Measurements from ENCODE around the gene OR2AG2. TPM values are rescaled to one million over a fixed set of nuclear protein-coding genes. Genes with fewer than 3 reads are reported as not detected.

The OR2AG2 gene
- total RNA-seq, 3 donors from 2014 or later (not counting 1 experiment from before 2014, with no cell fraction given): not detected

GRCh38 chr11:6794639-6795038, 22.9 kb upstream of the OR2AG2 start:
- H3K27ac Mint-ChIP-seq: no peak overlapping the region
- H3K36me3 Mint-ChIP-seq: no peaks in the 10 kb centered on the region
- Histone ChIP-seq H3K4me3 (ENCODE audit: low read length) (no peak overlapping the region), H3K27me3 (ENCODE audit: control insufficient read depth, insufficient read depth, low read length) (no peaks in the 10 kb centered on the region), H3K4me1 (ENCODE audit: control insufficient read depth, insufficient read depth, low read length) (no peaks in the 10 kb centered on the region), H3K27ac (ENCODE audit: low read length) (no peak overlapping the region), H3K36me3 (ENCODE audit: control insufficient read depth, insufficient read depth, low read length) (no peaks in the 10 kb centered on the region), H3K9me3 (ENCODE audit: control insufficient read depth, insufficient read depth, low read length) (no peaks in the 10 kb centered on the region)
- TF ChIP-seq, protein P1, sequence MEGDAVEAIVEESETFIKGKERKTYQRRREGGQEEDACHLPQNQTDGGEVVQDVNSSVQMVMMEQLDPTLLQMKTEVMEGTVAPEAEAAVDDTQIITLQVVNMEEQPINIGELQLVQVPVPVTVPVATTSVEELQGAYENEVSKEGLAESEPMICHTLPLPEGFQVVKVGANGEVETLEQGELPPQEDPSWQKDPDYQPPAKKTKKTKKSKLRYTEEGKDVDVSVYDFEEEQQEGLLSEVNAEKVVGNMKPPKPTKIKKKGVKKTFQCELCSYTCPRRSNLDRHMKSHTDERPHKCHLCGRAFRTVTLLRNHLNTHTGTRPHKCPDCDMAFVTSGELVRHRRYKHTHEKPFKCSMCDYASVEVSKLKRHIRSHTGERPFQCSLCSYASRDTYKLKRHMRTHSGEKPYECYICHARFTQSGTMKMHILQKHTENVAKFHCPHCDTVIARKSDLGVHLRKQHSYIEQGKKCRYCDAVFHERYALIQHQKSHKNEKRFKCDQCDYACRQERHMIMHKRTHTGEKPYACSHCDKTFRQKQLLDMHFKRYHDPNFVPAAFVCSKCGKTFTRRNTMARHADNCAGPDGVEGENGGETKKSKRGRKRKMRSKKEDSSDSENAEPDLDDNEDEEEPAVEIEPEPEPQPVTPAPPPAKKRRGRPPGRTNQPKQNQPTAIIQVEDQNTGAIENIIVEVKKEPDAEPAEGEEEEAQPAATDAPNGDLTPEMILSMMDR (IDR thresholded peaks at IDR 0.05): no peak
- no peaks in the 10 kb centered on the region for H3K4me1 Mint-ChIP-seq
- ATAC-seq (no peak), DNase-seq (no peak)
- 81% methylated on average over 4 of the region's 4 CpGs for WGBS (ENCODE audit: insufficient coverage)
- no peaks in the 10 kb centered on the region for H3K9me3 Mint-ChIP-seq
- H3K27me3 Mint-ChIP-seq (ENCODE audit: low read depth in 2 of 2): peaks cover 0 to 15% of the 10 kb centered on the region in 2 donors
- H3K4me3 Mint-ChIP-seq: no peak overlapping the region
- intact Hi-C loops (cut with micrococcal nuclease): no loop called here

GRCh38 chr11:6790546-6790945, 18.8 kb upstream of the OR2AG2 start:
- H3K4me1 Mint-ChIP-seq: no peaks in the 10 kb centered on the region
- 87% methylated on average over 2 of the region's 2 CpGs for WGBS (ENCODE audit: insufficient coverage)
- H3K27ac Mint-ChIP-seq: no peak overlapping the region
- Histone ChIP-seq H3K9me3 (ENCODE audit: control insufficient read depth, insufficient read depth, low read length) (no peaks in the 10 kb centered on the region), H3K27me3 (ENCODE audit: control insufficient read depth, insufficient read depth, low read length) (no peaks in the 10 kb centered on the region), H3K36me3 (ENCODE audit: control insufficient read depth, insufficient read depth, low read length) (no peaks in the 10 kb centered on the region), H3K4me3 (ENCODE audit: low read length) (no peak overlapping the region), H3K4me1 (ENCODE audit: control insufficient read depth, insufficient read depth, low read length) (no peaks in the 10 kb centered on the region), H3K27ac (ENCODE audit: low read length) (no peak overlapping the region)
- no peaks in the 10 kb centered on the region for H3K36me3 Mint-ChIP-seq
- no peaks in the 10 kb centered on the region for H3K9me3 Mint-ChIP-seq
- TF ChIP-seq, protein P1 (IDR thresholded peaks at IDR 0.05): no peak
- no peak for DNase-seq
- no peak for ATAC-seq
- intact Hi-C loops (cut with micrococcal nuclease): no loop called here
- no peak overlapping the region for H3K4me3 Mint-ChIP-seq
- H3K27me3 Mint-ChIP-seq (ENCODE audit: low read depth in 2 of 2): peaks cover 11 to 37% of the 10 kb centered on the region in 2 donors

DNA sequence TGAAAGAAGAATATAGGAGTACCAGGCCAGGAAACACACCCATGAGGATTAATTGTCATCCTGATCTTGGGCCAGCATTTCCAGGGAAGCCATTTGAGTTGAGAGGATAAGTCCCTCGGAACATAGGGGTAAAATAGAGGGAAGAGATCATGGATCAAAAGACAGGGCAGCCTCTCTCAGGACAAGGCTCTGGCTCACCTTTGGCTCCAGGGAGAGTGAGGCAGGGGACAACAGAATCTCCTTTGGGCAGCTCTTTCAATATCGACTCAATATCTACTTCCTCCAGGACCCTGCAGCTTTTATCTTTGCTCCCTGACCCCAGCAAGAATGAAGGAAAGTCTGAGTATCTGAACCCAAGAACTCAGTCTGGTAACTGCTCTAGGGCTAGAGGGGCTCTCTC, 10.9 kb upstream of the OR2AG2 start, which contains the start of gene OR2AG1:
OR2AG1 (plus strand) TSS at position 301 of the 400 bp plus-strand sequence. CDS start 2,018 bp downstream, outside the sequence.
- intact Hi-C loops (cut with micrococcal nuclease): no loop called here
- ATAC-seq (no peak), DNase-seq (no peak)
- Mint-ChIP-seq H3K4me3 (no peak within 1 kb of the TSS), H3K9me3 (no peaks in the 10 kb centered on the region), H3K27me3 (ENCODE audit: low read depth in 2 of 2) (peaks cover 15 to 19% of the 10 kb centered on the region in 2 donors), H3K4me1 (no peaks in the 10 kb centered on the region), H3K36me3 (no peaks in the 10 kb centered on the region), H3K27ac (no peak within 1 kb of the TSS)
- Histone ChIP-seq H3K27me3 (ENCODE audit: control insufficient read depth, insufficient read depth, low read length) (peaks cover 2% of the 10 kb centered on the region), H3K9me3 (ENCODE audit: control insufficient read depth, insufficient read depth, low read length) (no peaks in the 10 kb centered on the region), H3K27ac (ENCODE audit: low read length) (no peak within 1 kb of the TSS), H3K36me3 (ENCODE audit: control insufficient read depth, insufficient read depth, low read length) (no peaks in the 10 kb centered on the region), H3K4me1 (ENCODE audit: control insufficient read depth, insufficient read depth, low read length) (no peaks in the 10 kb centered on the region), H3K4me3 (ENCODE audit: low read length) (no peak within 1 kb of the TSS)
- TF ChIP-seq, protein P1 (IDR thresholded peaks at IDR 0.05): no peak
- 84% methylated on average over 2 of the region's 2 CpGs for WGBS (ENCODE audit: insufficient coverage)

DNA sequence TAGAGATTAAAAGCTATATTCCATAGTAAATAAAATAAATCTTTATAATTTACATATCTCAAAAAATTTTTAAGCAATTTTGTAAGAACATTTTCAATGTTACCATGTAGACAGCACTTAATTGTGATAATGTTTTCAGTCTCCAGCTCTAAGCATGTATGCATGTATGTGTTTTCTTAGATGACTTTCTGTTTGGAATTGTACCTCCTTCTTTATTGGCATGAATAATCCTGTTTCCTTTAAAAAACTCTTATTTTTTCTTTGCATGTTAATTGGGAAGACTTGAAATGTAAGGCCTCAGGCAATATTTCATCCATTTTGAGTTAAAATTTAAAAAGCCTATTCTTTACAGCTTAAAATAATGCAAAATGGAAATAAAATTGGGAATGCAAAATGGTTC, 9.1 kb upstream of the OR2AG2 start:
- no peak overlapping the region for H3K4me3 ChIP-seq (ENCODE audit: low read length)
- no peaks in the 10 kb centered on the region for H3K9me3 ChIP-seq (ENCODE audit: control insufficient read depth, insufficient read depth, low read length)
- intact Hi-C loops (cut with micrococcal nuclease): no loop called here
- no peaks in the 10 kb centered on the region for H3K4me1 Mint-ChIP-seq
- H3K27ac ChIP-seq (ENCODE audit: low read length): no peak overlapping the region
- TF ChIP-seq, protein P1 (IDR thresholded peaks at IDR 0.05): no peak
- DNase-seq: no peak
- no peak overlapping the region for H3K27ac Mint-ChIP-seq
- H3K36me3 ChIP-seq (ENCODE audit: control insufficient read depth, insufficient read depth, low read length): no peaks in the 10 kb centered on the region
- no peaks in the 10 kb centered on the region for H3K9me3 Mint-ChIP-seq
- no peaks in the 10 kb centered on the region for H3K36me3 Mint-ChIP-seq
- ATAC-seq: no peak
- peaks cover 10 to 12% of the 10 kb centered on the region in 2 donors for H3K27me3 Mint-ChIP-seq (ENCODE audit: low read depth in 2 of 2)
- H3K4me3 Mint-ChIP-seq: no peak overlapping the region
- H3K27me3 ChIP-seq (ENCODE audit: control insufficient read depth, insufficient read depth, low read length): peaks cover 2% of the 10 kb centered on the region
- H3K4me1 ChIP-seq (ENCODE audit: control insufficient read depth, insufficient read depth, low read length): no peaks in the 10 kb centered on the region
